NCI-H510A (cell line): ENCODE data around the gene RNASEH2A.

ENCODE experiments used
- DNase-seq: peaks from one replicate; lab custom pipeline; 2025; lab: John Stamatoyannopoulos, UW

The RNASEH2A gene

DNA sequence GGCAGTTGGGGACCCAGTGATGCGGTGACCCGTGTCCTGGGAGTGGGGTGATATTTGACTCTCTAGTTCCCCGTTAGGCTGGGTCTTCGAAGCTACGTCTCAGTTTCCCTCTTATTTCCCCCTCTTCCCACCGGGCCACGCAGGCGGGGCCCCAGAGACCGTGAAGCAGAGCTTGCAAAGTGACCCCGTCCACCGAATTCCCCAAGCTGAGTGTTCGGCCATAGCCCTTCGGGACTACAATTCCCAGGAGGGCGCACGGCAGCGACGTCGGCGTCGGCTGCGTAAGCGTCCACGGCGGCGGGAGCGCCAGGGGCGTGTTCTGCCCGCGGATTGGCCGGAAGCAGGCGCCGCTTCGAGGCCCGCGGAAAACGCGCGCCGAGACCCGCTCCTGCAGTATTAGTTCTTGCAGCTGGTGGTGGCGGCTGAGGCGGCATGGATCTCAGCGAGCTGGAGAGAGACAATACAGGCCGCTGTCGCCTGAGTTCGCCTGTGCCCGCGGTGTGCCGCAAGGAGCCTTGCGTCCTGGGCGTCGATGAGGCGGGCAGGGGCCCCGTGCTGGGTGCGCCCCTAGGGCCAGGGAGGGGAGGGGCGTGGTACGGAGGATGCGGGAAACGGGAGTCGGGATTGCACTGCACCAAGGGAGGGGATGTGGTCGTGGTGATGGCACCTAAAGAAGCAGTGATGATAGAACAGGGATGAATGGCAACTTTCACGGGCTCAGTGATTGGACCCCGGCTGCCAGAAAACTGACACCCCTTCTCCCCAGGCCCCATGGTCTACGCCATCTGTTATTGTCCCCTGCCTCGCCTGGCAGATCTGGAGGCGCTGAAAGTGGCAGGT, at the start of gene RNASEH2A:
TSS of gene RNASEH2A (plus strand) at position 343 of the 840 bp plus-strand sequence. CDS start at position 433, 90 bp downstream.
- peak; percentile 87 for DNase-seq

DNA sequence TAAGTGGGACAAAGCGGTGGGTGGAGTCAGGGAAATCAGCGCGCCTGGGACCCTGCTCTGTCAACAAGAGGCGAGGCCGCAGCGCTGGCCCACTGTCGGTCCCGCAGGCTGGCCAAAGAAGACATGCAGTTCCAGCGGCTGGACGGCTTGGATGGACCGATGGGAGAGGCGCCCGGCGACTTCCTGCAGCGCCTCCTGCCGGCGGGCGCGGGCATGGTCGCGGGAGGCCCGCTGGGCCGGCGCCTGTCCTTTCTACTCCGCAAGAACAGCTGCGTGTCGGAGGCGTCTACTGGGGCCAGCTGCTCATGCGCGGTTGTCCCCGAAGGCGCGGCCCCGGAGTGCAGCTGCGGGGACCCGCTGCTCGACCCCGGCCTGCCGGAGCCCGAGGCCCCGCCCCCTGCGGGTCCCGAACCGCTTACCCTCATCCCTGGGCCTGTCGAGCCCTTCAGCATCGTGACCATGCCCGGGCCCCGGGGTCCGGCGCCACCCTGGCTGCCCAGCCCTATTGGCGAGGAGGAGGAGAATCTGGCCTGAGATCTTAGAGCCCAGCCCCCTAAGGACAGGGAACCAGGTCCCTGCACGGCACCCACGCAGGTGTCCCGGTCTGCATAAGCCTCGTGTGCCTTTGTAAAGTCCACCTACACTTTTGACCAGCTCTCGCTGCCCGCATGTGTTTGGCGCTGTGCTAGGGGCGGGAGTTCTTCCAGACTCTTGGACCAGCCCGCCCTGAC, 48.7 kb upstream of the RNASEH2A start:
- peak; percentile 67 for DNase-seq

DNA sequence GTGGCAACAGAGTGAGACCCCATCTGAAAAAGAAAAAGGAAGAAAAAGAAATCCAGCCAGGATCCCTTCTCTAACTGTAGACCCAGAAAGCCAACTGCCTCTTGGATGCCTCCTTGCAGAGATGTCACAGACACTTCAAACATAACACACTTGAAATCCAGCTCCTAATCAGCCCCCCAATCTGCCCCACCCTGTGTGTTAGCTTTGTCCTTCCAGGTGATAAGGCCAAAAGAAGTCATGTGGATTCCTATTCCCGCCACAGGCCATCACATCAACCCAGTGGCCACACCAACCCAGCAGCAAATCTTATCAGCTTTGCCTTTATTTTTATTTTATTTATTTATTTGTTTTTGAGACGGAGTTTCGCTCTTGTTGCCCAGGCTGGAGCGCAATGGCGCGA, 46.7 kb upstream of the RNASEH2A start:
- no peak for DNase-seq

DNA sequence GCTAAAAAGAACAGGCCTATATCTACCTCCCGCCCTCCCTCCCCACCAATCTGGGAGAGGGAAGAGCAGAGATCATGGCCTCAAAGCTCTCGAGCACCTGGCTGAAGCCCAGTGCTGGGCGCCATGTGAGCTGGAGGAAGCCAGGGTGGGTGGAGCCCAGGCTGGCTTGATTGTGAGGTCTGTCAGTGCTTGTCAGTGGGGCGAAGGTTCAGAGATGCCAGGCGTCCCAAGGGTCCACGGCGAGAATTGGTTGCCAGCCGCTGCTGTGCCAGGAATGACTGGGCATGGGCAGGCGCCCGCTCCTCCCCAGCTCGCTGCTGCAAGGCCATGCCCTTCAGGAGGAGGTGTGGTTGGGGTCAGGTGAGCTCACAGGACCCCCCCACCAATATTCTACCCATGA, 43.3 kb upstream of the RNASEH2A start:
- DNase-seq: no peak

DNA sequence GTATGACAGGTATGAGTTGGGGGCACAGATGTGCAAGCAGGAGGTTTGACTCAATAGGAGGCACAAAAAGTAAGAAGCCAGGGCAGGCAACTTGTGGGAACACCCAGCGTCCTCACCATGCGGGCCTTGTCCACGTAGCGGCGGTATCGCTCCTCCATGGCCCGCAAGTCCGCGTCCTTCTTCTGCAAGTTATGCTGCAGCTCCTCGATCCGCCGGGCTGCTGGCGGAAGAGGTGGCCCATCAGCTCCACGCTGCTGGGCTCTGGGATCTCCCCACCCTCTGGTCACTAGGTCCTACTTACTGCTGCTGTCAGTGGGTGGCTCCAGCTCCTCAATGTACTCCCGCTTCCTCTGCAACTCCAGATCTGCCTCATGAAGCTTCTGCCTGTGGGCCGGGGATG, 41.7 kb upstream of the RNASEH2A start:
- DNase-seq: no peak

DNA sequence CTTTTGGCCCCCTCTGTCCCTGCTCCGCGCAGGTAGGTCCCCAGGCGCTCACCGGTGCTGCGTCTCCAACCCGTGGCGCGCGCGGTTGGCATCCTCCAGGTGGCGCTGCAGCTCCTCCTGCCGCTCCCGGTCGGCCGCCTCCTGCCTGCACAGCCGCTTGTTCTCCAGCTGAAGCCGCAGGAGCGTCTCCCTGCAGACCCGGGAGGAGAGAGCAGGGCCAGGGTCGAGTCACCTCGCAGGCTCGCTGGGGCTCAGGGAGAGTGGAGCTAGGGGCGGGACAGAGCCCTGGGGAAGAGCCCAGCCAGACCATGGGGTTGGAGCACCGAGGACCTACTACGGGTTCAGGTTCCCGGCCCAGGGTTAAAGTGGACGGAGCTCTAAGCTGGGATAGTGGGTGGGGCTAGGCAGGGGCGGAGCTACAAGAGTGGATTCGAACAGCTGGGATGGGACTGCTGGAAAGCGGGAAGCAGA, 40.3 kb upstream of the RNASEH2A start:
- DNase-seq: peak; percentile 36

DNA sequence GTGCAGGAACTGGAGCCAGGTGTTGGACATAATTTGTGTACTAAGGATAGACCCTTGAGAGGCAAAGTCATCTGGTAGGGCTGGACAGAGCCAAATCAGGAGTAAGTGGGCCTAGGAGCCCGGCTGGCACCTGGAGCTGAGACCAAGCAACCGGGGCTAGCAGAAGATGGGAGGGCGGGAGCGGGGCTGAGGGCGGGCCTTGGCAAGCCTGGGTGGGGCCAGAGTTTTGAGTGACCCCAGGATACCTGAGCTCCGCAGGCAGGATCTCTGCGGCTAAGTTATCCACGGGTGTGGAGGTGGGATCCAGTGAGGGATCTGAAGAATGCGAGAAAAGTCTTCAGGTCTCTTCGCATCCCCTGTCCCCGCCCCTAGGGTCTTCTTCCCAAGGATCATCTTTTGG, 39.2 kb upstream of the RNASEH2A start:
- DNase-seq: no peak

DNA sequence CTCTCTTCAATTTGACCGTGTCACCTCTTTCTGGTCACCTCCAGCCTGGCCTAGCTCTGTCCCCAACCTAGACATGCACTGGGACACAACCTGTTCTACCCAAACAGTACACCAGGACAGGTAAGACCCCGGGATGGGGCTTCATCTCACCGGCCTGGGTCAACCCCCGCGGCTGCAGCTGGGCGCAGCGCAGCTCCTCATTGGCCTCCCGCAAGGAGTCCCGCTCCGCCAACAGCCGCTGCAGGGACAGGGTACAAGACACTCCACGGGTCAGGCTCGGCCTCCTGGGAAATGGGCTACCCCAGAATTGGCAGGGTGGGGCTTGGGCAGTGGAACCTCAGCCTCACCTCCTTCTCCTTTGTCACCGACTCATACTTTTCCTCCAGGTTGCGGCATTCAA, 38.7 kb upstream of the RNASEH2A start:
- DNase-seq: no peak

DNA sequence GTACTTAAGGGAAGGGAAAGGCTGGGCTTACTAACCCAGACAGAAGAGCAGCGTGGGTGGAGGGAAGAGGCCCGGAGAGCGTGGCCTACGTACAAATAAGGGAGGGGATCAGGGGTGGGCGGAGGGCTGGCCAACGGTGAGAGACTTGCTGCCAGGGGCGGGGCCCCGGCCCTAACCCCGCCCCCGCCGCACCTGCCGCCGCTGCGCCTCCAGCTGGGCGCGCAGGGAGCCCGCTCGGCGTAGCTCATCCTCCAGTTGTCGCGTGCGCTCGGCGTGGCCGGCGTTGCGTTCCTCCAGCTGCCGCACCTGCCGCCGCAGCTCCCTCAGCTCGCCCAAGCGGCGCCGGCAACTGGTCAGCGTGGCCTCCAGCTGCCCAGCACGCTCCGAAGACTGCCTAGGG, 36.7 kb upstream of the RNASEH2A start:
- DNase-seq: no peak

DNA sequence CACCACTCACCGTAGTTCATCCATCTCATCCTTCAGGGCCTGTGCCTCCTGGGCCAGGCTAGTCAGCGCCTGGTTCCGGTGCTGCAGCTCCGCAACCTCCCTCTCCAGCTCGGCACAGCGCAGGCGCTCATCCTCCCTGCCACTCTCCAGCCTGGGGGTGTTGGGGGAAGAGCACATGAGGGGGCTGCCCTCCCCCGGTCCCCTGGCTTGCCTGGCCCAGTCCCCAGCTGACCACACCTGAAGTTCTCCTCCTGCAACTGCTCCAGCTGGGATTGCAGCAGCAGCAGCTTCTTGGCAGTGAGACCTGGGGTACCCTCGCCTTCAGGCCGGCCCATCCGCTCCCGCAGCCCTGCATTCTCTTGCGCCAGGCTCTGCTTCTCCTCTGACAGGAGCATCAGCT, 35.5 kb upstream of the RNASEH2A start:
- no peak for DNase-seq

DNA sequence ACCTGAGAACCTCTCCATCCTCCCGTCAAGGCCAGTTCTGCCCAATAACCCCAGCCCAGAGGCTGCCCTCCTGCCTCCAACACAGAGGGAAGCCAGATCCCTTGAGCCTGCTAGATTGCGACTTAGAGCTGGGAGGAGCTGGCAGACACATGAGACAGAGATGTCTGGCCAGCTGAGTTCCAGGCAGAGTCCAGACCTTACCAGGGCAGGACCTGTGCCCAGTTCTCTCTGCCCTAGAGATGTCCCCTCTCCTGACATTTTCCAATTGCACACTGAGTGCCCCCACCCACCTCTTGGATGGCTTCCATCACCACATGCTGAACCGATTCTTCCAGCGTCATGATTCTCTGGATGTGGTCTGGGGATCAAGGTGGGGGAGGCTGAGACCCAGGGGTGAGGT, 34.1 kb upstream of the RNASEH2A start:
- no peak for DNase-seq

DNA sequence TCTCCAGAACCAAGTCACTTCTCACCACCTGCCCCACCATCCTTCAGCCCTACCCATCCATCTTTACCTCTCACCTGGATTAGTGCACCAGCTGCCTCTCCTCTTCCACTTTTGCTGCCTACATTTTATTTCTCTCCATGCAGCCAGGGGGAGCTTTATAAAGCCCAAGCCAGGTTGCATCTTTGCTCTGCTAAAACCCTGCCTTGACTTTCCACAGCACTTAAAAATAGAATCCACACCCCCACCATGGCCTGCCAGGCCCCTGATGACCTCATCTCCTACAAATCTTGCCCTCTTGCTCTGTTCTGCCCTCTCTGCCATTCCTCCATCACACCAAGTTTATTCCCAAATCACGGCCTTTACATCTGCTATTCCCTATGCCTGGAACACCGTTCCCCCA, 32.8 kb upstream of the RNASEH2A start:
- no peak for DNase-seq

DNA sequence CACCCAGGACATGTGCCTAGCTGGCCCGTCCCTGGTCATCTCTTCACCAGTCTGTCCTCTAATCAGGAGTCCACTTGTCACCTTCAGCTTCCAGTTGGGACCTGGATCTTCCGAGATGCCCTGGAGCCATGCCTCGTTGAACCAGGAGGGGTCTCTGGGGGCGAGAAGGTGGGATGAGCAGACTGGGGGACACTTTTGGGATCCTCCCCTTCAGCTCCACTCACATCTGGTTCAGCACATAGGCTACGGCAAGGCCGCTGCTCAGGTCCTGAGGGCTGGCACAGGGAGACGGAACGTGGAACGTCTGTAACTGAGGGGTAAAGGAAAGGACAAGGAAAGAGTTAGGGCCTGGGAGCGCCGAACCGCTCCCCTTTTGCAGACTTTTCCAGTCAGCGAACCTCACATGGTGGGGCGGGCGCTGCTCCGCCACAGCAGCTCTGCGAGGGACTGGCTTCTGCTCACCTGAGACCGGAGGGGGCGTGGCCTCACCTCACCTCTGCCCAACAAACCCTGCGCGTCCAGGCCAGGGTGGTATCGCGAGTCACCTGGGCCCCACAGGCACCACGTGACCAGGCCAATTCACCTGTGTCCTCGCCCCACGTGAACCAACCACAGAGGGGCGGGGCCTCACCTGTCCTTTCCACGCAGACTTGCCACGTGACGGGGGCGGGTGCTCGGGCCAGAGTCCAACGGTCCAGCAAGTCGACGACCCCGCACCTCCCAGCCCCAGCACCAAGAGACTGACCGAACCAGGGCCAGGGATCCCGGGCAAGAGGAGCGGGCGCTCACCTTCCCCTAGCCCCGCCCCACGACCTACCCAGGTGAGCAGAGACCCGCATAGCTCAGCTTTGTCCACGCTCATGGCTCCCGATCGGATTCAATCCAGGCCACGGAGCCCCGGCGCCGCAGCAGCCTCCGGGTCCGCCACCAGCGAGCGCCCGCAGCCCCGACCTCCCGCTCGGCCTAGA, 31.5 kb upstream of the RNASEH2A start, which contains the start of gene HOOK2:
TSS of gene HOOK2 (minus strand) at position 965 of the 968 bp plus-strand sequence. CDS start at position 862, 103 bp downstream.
- DNase-seq: peak; percentile 91

DNA sequence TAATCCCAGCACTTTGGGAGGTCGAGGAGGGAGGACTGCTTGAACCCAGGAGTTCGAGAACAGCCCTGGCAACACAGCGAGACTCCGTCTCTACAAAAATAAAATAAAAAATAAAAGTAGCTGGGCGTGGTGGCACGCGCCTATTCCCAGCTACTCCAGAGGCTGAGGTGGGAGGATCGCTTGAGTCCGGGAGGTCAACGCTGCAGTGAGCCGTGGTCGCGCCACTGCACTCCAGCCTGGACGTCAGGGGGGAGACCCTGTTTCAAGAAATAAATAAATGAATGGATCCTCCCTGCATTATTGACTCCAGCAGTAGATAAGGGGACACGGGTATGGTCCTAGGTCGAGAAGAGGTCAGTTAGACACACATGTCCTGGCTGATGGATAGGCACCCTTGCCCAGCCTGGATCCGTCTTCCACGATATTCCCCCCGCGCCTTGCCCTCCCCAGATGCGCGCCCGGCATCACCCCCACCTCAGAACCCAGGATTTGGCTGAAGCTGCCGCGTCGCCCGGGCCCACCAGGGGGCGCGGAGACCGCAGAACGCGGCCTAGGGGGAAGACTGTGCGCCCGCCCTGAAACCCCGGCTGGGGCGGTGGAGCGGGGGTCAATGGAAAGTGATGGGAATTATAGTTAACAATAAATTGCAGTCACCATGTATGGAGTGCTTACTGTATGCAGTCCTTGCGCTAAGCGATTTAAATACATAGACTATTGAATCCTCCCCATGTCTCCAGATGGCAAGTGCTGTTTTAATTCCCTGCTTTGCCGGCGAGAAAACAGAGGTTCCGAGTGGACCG, 29.0 kb upstream of the RNASEH2A start:
- DNase-seq: peak; percentile 62

DNA sequence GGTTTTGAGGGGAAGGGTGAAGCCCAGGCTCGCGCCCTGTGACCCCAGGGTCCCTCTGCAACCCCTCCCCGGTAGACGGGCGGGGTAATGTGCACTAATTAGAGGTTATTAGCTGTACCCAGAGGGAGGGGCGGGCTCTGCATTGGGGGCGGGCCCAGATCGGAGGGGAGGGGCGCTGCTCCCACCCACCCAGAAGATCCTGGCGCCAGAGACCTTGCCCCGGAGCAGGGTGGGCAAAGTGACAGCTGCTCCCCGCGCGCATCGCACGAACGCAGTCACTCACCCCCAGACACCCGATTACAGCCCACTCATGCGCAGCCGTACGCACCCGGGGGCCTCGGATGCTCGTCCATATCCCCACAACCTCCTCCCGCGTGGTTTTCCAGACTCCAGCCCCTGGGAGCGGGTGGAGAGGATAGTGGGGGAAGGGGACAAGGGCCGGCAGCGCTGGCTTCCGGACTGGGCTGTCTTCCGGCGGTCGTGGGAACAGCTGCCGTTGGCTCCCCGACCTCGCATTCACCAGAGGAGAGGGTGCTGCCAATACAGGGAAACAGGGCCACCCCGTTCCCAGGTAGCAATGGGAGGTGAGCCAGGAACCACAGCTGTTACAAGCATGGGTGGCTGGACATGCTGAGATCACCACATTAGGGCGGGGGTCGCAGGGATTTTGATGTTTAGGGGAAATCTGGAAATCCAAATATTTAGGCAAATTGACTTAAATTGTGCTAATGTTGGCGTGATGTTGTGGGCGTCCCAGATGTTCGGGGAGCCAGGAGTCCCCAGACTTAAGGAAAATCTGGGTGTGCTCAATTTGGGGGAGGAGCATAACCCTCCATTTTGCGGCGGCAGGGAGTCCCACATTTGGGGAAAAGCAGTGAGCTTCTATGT, 28.1 kb upstream of the RNASEH2A start:
- peak; percentile 67 for DNase-seq

DNA sequence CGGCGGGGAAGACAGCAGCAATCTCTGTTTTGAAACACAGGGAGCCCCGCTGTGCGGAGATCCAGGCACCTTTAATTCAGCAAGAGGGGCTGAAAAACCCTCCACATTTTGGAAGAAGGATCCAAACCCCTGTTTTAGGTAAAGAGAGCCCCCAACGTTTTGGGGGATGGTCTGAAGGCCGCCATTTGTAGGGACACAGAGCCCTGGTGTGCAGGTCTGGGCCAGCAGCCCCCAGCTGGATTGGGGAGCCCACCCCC, 27.6 kb upstream of the RNASEH2A start:
- no peak for DNase-seq

DNA sequence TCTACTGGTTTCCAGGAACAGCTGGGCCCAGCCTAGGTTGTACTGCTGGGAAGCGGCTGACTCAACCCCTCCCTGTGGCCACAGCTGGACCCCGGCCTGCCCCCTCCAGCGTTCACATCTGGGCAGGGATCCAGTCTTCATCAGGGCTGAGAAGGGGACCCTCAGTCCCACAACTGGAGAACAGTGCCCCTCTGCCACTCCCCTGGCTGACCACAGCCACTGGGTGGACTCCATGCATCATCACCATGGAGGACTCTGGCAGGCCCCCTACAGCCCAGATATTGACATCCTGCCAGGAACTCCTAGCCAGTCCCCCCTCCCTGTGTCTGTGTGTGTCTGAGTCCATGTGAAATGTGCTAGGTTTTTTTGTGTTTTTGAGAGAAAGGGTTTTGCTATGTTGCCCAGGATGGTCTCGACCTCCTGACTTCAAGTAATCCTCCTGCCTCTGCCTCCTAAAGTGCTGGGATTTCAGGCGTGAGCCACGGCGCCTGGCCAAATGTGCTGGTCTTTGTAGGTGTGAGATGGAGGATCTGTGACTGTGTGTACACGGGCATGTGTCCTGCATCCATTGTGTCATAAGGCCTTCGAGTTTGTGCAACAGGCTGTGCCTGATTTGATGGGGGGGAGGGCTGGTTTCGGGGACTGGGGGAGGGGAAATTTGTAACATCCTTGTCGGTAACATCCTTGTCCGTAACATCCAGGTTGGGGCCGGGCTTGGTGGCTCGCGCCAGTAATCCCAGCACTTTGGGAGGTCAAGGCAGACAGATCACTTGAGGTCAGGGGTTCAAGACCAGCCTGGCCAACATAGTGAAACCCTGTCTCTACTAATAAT, 27.0 kb upstream of the RNASEH2A start:
- DNase-seq: no peak

DNA sequence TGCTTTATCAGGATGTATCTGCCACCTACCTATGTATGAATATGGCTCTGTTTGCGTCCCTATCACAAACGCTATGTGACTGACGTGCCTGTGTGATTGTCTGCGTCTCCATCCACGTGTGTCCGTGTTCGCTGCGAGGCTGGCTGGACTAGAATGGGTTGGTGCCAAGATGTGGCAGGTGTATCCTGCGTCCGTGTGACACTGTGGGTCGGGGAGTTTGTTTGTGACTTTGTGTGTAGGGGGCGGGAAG, 24.3 kb upstream of the RNASEH2A start:
- no peak for DNase-seq

DNA sequence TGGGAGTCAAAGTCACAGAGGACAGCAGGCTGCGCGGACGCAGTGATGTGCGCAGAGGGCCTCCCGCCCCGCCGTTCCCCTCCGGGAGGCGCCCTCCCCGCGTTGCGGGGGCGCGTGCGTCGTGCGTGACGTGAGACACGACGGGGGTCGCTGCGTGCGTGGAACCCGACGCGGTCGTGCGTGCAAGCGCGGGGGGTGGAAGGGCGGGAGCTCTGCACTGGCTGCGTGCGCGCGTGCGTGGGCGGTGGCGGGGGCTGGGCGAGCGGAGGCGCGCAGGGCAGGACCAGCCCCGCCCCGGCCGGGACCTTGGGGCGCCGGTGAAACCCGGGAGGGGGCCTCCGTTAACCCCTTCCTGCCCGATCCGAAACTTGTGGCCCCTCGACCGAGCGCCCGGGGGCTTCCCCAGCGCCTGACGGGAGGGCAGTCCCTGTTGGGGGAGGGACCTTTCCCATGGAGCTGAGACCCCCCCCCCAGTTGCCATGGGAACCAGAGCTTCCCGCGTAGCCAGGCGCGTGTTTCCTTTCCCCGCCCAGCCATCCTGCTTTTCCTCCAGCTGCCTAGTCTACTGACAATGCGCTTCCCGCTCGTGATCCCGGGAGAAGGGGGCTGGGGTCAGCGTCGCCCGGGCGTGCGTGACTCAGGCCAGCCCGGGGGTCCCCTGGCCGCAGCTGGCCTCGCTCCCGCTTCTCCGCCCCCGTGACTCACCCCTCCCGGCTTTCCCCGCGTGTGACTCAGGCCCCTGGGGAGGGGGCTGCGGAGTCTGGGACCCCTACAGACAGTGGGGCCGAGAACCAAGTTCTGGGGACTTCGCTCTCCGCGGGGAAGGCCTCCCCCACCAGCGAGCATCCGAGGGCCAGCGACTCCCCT, 23.7 kb upstream of the RNASEH2A start:
- DNase-seq: no peak
